ENCODE results near the gene JUNB.

The JUNB gene

DNA sequence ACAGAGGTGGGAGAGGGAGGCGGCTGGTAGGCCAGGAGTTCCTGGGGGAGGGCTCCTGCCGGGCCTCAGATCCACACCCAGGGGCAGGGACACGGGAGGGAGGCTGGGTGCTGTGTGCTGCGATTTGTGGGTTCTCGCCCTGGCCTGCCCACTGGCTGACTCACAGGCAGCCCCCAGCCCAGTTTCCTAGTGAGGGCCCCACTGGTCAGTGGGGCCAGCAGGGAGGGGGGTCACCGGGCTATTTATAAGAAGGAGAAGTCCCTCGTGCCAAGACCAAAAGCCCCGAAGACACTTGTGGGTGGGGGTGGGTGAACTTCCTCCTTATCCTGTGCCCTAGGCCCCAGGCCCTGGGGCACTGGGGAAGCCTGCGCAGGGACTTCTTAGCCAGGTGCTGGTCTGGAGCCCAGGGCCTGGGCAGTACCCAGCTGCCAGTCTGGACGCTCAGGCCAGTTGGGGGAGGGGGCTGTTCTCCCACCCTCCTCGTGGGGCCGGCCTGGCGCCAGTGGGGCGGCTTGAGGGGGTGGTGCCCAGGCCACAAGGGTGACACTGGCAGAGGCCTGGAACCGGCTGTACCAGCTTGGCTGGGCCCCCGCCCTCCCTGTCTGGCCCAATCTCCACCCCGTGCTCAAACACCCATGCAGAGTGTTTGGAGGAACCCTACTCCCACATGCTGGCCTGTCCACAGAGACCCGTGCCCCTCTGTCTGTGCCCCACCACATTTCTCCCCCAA is 5.0 kb upstream of the JUNB start:
- Histone ChIP-seq H3K9ac (ENCODE audit: low read length) (peak overlapping the region; percentile 81), H3K36me3 (ENCODE audit: control insufficient read depth, insufficient read depth, low read length) (no peaks in the 10 kb centered on the region), H3K4me1 (ENCODE audit: control insufficient read depth, insufficient read depth, low read length) (peaks cover 88% of the 10 kb centered on the region), H3K27me3 (ENCODE audit: control insufficient read depth, insufficient read depth, low read length) (no peaks in the 10 kb centered on the region), H3K9me3 (ENCODE audit: control insufficient read depth, low read length) (no peaks in the 10 kb centered on the region), H3K4me3 (ENCODE audit: low read length) (peak overlapping the region; percentile 20)

DNA sequence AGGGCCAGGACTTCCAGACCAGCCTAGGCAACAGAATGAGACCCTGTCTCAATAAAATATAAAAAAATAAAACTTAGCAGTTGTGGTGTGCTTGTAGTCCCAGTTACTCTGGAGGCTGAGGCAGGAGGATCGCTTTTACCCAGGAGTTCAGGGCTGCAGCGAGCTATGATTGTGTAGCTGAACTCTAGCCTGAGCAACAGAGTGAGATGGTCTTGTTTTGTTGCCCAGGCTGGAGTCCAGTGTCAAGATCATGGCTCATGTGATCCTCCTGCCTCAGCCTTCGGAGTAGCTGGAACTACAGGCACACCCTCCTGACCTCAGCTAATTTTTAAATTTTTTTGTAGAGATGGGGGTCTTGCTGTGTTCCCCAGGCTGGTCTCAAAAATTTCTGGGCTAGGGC is 4.3 kb upstream of the JUNB start:
- Histone ChIP-seq H3K27me3 (ENCODE audit: control insufficient read depth, insufficient read depth, low read length) (no peaks in the 10 kb centered on the region), H3K4me1 (ENCODE audit: control insufficient read depth, insufficient read depth, low read length) (peaks cover 83% of the 10 kb centered on the region), H3K9me3 (ENCODE audit: control insufficient read depth, low read length) (no peaks in the 10 kb centered on the region), H3K4me3 (ENCODE audit: low read length) (no peak overlapping the region), H3K9ac (ENCODE audit: low read length) (peak overlapping the region; percentile 81), H3K36me3 (ENCODE audit: control insufficient read depth, insufficient read depth, low read length) (no peaks in the 10 kb centered on the region)

DNA sequence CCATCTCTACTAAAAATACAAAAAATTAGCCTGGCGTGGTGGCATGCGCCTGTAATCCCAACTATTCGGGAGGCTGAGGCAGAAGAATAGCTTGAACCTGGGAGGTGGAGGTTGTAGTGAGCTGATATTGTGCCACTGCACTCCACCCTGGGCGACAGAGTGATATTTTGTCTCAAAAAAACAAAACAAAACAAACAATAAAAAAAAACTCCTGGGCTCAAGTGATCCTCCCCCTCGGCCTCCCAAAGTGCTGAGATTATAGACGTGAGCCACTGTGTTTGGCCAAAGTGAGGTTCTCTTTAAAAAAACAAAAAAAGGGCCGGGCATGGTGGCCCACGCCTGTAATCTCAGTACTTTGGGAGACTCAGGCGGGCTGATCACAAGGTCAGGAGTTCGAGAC is 3.8 kb upstream of the JUNB start:
- H3K9ac ChIP-seq (ENCODE audit: low read length), result peak overlapping the region; percentile 81
- no peaks in the 10 kb centered on the region for H3K27me3 ChIP-seq (ENCODE audit: control insufficient read depth, insufficient read depth, low read length)
- H3K4me3 ChIP-seq (ENCODE audit: low read length), result no peak overlapping the region
- peaks cover 78% of the 10 kb centered on the region for H3K4me1 ChIP-seq (ENCODE audit: control insufficient read depth, insufficient read depth, low read length)
- no peaks in the 10 kb centered on the region for H3K36me3 ChIP-seq (ENCODE audit: control insufficient read depth, insufficient read depth, low read length)
- H3K9me3 ChIP-seq (ENCODE audit: control insufficient read depth, low read length), result no peaks in the 10 kb centered on the region

DNA sequence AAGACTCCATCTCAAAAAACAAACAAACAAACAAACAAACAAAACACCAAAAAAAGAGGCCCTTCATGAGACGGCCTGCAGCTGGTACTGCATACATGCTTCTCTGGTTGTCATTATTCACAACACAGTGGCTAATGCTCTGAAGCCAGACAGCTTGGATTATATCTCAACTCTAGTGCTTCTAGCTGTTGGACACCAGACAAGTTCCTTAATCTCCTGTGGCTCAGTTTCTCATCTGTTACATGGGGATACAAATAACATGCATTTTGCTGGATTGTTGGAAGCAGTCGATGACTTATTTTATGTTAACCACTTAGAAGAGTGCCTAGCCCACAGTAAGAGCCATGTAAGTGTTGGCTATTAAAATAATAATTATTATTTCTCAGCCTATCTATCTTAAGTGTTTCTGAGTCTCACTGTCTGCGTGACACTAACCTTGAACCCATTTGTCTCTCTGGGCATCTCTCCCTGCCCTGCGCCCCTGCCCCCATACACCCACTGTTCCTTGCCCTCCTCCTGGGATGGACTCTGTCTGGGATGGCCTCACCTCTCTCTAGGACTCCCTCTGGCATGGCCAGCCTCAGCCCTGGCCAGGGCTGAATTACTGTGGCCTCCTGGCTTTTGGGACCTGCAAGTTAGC is 3.1 kb upstream of the JUNB start:
- no peaks in the 10 kb centered on the region for H3K9me3 ChIP-seq (ENCODE audit: control insufficient read depth, low read length)
- H3K4me1 ChIP-seq (ENCODE audit: control insufficient read depth, insufficient read depth, low read length), result peaks cover 72% of the 10 kb centered on the region
- H3K36me3 ChIP-seq (ENCODE audit: control insufficient read depth, insufficient read depth, low read length), result no peaks in the 10 kb centered on the region
- peak overlapping the region; percentile 53 for H3K4me3 ChIP-seq (ENCODE audit: low read length)
- H3K9ac ChIP-seq (ENCODE audit: low read length), result peak overlapping the region; percentile 90
- no peaks in the 10 kb centered on the region for H3K27me3 ChIP-seq (ENCODE audit: control insufficient read depth, insufficient read depth, low read length)

DNA sequence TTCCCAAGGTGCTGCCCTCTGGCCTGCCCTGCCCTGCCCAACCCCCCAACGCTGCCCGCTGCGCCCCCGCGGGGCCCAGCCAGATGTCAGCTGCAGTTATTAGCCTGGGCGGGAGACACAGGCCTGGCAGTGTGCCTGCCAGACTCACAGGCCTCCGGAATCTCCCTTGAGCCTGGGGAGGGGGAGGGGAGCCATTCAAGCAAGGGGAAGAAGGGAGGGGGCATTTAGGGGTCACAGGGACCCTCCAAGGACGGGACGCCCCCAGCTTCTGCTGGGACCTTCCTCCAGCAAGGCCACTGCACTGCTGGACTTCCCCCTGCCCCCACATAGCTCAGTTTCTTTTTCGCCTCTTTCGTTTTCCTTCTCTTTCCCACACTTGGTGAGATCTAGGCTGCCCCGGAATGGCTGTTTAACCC is 2.6 kb upstream of the JUNB start:
- Histone ChIP-seq H3K9ac (ENCODE audit: low read length) (peak overlapping the region; percentile 90), H3K4me1 (ENCODE audit: control insufficient read depth, insufficient read depth, low read length) (peaks cover 68% of the 10 kb centered on the region), H3K36me3 (ENCODE audit: control insufficient read depth, insufficient read depth, low read length) (no peaks in the 10 kb centered on the region), H3K4me3 (ENCODE audit: low read length) (peak overlapping the region; percentile 53), H3K27me3 (ENCODE audit: control insufficient read depth, insufficient read depth, low read length) (no peaks in the 10 kb centered on the region), H3K9me3 (ENCODE audit: control insufficient read depth, low read length) (no peaks in the 10 kb centered on the region)

DNA sequence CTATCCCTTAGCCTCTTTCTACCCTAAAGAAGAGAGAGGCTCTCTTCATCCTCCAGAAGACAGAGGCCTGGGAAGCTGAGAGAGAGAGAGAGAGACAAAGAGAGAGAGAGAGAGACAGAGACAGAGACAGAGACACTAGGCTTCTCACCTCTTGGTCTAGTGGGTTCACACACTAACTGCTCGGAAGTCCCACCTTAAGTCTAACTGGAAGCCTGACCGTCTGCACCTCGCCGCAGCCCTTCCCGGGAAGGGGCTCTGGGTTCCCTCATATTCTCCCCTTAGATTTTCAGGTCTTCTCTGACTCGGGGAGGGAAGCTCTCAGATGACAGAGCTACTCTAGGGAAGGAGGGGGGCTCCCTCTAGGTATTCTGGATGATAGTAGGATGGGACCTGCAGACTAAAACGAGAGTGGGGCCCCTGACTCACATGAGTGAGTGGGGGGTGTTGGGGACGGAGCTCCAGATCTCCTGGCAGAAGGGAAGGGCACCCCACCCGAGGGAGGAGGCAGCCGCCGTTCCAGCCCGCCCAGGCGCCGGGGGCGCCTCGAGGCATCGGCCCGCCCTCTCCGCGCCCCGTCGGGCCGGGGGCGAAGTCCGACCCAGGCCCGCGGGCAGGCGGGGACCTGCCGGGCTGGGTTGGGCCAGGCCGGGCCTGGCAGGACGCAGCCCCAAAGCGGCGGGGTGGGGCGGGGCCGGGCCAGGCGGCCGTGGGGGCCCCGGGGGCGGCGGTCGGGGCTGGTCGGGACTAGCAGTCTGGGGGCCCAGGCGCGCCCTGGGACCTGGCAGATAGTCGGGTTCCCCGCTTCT is 2.0 kb upstream of the JUNB start:
- no peaks in the 10 kb centered on the region for H3K27me3 ChIP-seq (ENCODE audit: control insufficient read depth, insufficient read depth, low read length)
- H3K4me3 ChIP-seq (ENCODE audit: low read length), result peak overlapping the region; percentile 53
- H3K9me3 ChIP-seq (ENCODE audit: control insufficient read depth, low read length), result no peaks in the 10 kb centered on the region
- H3K36me3 ChIP-seq (ENCODE audit: control insufficient read depth, insufficient read depth, low read length), result no peaks in the 10 kb centered on the region
- H3K4me1 ChIP-seq (ENCODE audit: control insufficient read depth, insufficient read depth, low read length), result peaks cover 68% of the 10 kb centered on the region
- H3K9ac ChIP-seq (ENCODE audit: low read length), result peak overlapping the region; percentile 98

DNA sequence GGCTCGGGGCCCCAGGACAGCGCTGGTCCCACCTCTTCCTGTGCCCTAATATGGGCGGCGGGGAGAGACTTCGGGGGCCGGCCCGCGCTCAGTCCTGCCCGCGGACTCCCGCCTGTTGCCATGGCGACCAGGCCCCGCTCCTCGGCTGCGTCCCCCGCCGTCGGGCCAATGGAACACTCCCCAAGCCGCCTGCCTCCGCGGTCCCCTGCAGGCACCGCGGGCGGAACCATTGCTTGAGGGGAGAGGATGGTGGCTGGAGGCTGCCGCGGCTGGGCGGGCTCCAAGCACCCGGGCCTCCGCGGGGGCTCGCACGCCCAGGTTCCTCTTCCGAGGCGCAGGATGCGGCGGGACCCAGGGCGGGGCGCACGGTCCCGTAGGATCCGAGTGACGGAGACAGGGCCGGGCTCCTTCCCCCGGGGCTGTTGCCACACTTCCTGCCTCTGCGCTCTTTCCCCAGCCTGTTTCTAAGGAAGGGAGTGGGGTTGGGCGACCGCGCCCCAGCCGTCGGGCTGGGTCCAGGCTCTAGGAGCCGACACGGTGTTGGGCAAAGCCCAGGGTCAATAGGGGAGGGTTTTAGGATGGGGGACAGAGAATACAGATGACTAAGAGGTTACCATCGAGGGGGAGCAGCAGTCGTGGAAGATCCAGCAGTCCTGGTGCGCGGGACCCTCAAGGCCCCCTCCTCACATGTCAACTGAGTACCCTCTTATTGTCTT is 1.2 kb upstream of the JUNB start:
- Histone ChIP-seq H3K4me1 (ENCODE audit: control insufficient read depth, insufficient read depth, low read length) (peaks cover 63% of the 10 kb centered on the region), H3K9me3 (ENCODE audit: control insufficient read depth, low read length) (no peaks in the 10 kb centered on the region), H3K27me3 (ENCODE audit: control insufficient read depth, insufficient read depth, low read length) (no peaks in the 10 kb centered on the region), H3K36me3 (ENCODE audit: control insufficient read depth, insufficient read depth, low read length) (no peaks in the 10 kb centered on the region), H3K4me3 (ENCODE audit: low read length) (peak overlapping the region; percentile 72), H3K9ac (ENCODE audit: low read length) (peak overlapping the region; percentile 98)

DNA sequence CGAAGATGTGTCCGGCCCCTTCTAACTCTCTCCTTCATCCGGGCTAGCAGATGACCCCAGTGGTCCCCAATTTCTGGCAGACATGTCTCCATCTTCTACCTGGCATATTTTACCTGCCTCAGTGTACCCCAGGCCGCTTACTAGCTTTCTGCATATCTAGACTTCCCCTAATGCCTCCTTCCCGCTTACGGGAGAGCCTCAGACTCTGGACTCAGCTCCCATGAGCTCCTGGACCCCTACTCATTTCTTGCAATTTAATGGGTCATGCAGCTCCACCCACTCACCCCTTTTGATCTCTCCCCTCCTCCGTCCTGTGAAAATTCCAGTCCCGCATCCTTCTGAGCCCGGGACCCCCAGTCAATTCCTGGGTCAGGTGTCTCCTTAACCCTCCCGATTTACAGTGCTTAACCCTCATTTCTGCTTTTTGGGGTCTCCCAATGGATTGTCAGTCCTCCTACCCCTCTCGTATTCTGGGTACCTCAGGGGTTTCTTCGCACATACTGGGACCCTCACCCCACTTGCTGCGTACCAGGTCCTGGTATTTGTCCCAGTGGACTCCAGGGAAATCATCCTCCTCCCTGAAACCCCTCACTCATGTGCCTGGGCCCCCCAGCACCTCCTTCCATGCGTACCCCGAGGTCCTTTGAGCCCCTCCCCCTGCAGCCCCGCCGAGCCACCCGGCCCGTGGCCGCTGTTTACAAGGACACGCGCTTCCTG is 500 bp upstream of the JUNB start:
- peak overlapping the region; percentile 72 for H3K4me3 ChIP-seq (ENCODE audit: low read length)
- no peaks in the 10 kb centered on the region for H3K36me3 ChIP-seq (ENCODE audit: control insufficient read depth, insufficient read depth, low read length)
- H3K9me3 ChIP-seq (ENCODE audit: control insufficient read depth, low read length), result no peaks in the 10 kb centered on the region
- peaks cover 60% of the 10 kb centered on the region for H3K4me1 ChIP-seq (ENCODE audit: control insufficient read depth, insufficient read depth, low read length)
- peak overlapping the region; percentile 98 for H3K9ac ChIP-seq (ENCODE audit: low read length)
- H3K27me3 ChIP-seq (ENCODE audit: control insufficient read depth, insufficient read depth, low read length), result no peaks in the 10 kb centered on the region

DNA sequence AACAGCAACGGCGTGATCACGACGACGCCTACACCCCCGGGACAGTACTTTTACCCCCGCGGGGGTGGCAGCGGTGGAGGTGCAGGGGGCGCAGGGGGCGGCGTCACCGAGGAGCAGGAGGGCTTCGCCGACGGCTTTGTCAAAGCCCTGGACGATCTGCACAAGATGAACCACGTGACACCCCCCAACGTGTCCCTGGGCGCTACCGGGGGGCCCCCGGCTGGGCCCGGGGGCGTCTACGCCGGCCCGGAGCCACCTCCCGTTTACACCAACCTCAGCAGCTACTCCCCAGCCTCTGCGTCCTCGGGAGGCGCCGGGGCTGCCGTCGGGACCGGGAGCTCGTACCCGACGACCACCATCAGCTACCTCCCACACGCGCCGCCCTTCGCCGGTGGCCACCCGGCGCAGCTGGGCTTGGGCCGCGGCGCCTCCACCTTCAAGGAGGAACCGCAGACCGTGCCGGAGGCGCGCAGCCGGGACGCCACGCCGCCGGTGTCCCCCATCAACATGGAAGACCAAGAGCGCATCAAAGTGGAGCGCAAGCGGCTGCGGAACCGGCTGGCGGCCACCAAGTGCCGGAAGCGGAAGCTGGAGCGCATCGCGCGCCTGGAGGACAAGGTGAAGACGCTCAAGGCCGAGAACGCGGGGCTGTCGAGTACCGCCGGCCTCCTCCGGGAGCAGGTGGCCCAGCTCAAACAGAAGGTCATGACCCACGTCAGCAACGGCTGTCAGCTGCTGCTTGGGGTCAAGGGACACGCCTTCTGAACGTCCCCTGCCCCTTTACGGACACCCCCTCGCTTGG is 966 bp downstream of the JUNB start:
- peak overlapping the region; percentile 98 for H3K9ac ChIP-seq (ENCODE audit: low read length)
- no peaks in the 10 kb centered on the region for H3K27me3 ChIP-seq (ENCODE audit: control insufficient read depth, insufficient read depth, low read length)
- no peaks in the 10 kb centered on the region for H3K9me3 ChIP-seq (ENCODE audit: control insufficient read depth, low read length)
- H3K4me3 ChIP-seq (ENCODE audit: low read length), result peak overlapping the region; percentile 88
- no peaks in the 10 kb centered on the region for H3K36me3 ChIP-seq (ENCODE audit: control insufficient read depth, insufficient read depth, low read length)
- peaks cover 56% of the 10 kb centered on the region for H3K4me1 ChIP-seq (ENCODE audit: control insufficient read depth, insufficient read depth, low read length)

DNA sequence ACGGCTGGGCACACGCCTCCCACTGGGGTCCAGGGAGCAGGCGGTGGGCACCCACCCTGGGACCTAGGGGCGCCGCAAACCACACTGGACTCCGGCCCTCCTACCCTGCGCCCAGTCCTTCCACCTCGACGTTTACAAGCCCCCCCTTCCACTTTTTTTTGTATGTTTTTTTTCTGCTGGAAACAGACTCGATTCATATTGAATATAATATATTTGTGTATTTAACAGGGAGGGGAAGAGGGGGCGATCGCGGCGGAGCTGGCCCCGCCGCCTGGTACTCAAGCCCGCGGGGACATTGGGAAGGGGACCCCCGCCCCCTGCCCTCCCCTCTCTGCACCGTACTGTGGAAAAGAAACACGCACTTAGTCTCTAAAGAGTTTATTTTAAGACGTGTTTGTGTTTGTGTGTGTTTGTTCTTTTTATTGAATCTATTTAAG is 1.6 kb downstream of the JUNB start:
- Histone ChIP-seq H3K9ac (ENCODE audit: low read length) (peak overlapping the region; percentile 98), H3K4me3 (ENCODE audit: low read length) (peak overlapping the region; percentile 88), H3K9me3 (ENCODE audit: control insufficient read depth, low read length) (no peaks in the 10 kb centered on the region), H3K36me3 (ENCODE audit: control insufficient read depth, insufficient read depth, low read length) (no peaks in the 10 kb centered on the region), H3K27me3 (ENCODE audit: control insufficient read depth, insufficient read depth, low read length) (no peaks in the 10 kb centered on the region), H3K4me1 (ENCODE audit: control insufficient read depth, insufficient read depth, low read length) (peaks cover 50% of the 10 kb centered on the region)

Data from mucosa of stomach (tissue), 1 donor.